ENCODE data around the gene SGPP2. TPM values are rescaled to one million over a fixed set of nuclear protein-coding genes. Genes with fewer than 3 reads are reported as not detected.

Gene SGPP2
- polyA plus RNA-seq, 1 experiment, result not detected

- Histone ChIP-seq H3K36me3 (ENCODE audit: control insufficient read depth, insufficient read depth, low read length) (no peaks in the 10 kb centered on the region), H3K27me3 (ENCODE audit: control insufficient read depth, insufficient read depth, low read length) (no peaks in the 10 kb centered on the region), H3K4me3 (ENCODE audit: low read depth, low read length) (no peak overlapping the region)
- ChIA-PET POLR2A (no interaction called here), CTCF (no interaction called here)
- DNase-seq (ENCODE audit: low read depth), result no peak
- no peak for TF ChIP-seq CTCF (IDR thresholded peaks at IDR 0.05; ENCODE audit: insufficient read depth, low read depth, low read length)
Observed at GRCh38 chr2:222485367-222486211, 61.2 kb downstream of the SGPP2 start.

- Histone ChIP-seq H3K36me3 (ENCODE audit: control insufficient read depth, insufficient read depth, low read length) (no peaks in the 10 kb centered on the region), H3K27me3 (ENCODE audit: control insufficient read depth, insufficient read depth, low read length) (no peaks in the 10 kb centered on the region), H3K4me3 (ENCODE audit: low read depth, low read length) (no peak overlapping the region)
- TF ChIP-seq CTCF (IDR thresholded peaks at IDR 0.05; ENCODE audit: insufficient read depth, low read depth, low read length), result no peak
- no peak for DNase-seq (ENCODE audit: low read depth)
- ChIA-PET POLR2A (no interaction called here), CTCF (interaction anchor here (0.7 kb wide), 1 partner anchor 121 kb away, joined by 3 read pairs; no protein-coding TSS in a partner anchor)
Observed at GRCh38 chr2:222490131-222490530, 65.8 kb downstream of the SGPP2 start.

GRCh38 chr2:222492683-222493082 is 68.3 kb downstream of the SGPP2 start:
- POLR2A ChIA-PET, result no interaction called here
- Histone ChIP-seq H3K4me3 (ENCODE audit: low read depth, low read length) (no peak overlapping the region), H3K36me3 (ENCODE audit: control insufficient read depth, insufficient read depth, low read length) (no peaks in the 10 kb centered on the region), H3K27me3 (ENCODE audit: control insufficient read depth, insufficient read depth, low read length) (no peaks in the 10 kb centered on the region)
- CTCF ChIA-PET, result no interaction called here
- DNase-seq (ENCODE audit: low read depth), result no peak
- TF ChIP-seq CTCF (IDR thresholded peaks at IDR 0.05; ENCODE audit: insufficient read depth, low read depth, low read length), result no peak

- POLR2A ChIA-PET, result no interaction called here
- Histone ChIP-seq H3K4me3 (ENCODE audit: low read depth, low read length) (no peak overlapping the region), H3K27me3 (ENCODE audit: control insufficient read depth, insufficient read depth, low read length) (peaks cover 2% of the 10 kb centered on the region; the same call in 1 of the 2 replicates), H3K36me3 (ENCODE audit: control insufficient read depth, insufficient read depth, low read length) (no peaks in the 10 kb centered on the region)
- CTCF ChIA-PET, result no interaction called here
- TF ChIP-seq CTCF (IDR thresholded peaks at IDR 0.05; ENCODE audit: insufficient read depth, low read depth, low read length), result no peak
- no peak for DNase-seq (ENCODE audit: low read depth)
Observed at GRCh38 chr2:222494104-222494739, 69.9 kb downstream of the SGPP2 start.

GRCh38 chr2:222495388-222495787 is 71.0 kb downstream of the SGPP2 start:
- Histone ChIP-seq H3K36me3 (ENCODE audit: control insufficient read depth, insufficient read depth, low read length) (no peaks in the 10 kb centered on the region), H3K27me3 (ENCODE audit: control insufficient read depth, insufficient read depth, low read length) (peaks cover 2% of the 10 kb centered on the region; the same call in 1 of the 2 replicates), H3K4me3 (ENCODE audit: low read depth, low read length) (no peak overlapping the region)
- no peak for TF ChIP-seq CTCF (IDR thresholded peaks at IDR 0.05; ENCODE audit: insufficient read depth, low read depth, low read length)
- DNase-seq (ENCODE audit: low read depth), result no peak
- ChIA-PET CTCF (no interaction called here), POLR2A (no interaction called here)
